GM19468 (cell line): Measurements from ENCODE around the gene ZNF892.
"Not testable (repeated sequence)": the region's sequence is repeated elsewhere in the genome, so short reads cannot be mapped to it uniquely, and the experiment has no call there.

ENCODE experiments used
- ATAC-seq: cut with Tn5 transposase; IDR thresholded peaks from one replicate; pipeline ENCODE4 v1.9.1; 2021; ENCODE audit warnings: mild to moderate bottlenecking, moderate library complexity, moderate number of reproducible peaks; ENCODE audit not compliant: unreplicated experiment; ENCODE audit errors: extremely low read depth

ZNF892 gene

GRCh38 chr2:95220449-95220848, 13.1 kb downstream of the ZNF892 start:
- ATAC-seq: no peak

DNA sequence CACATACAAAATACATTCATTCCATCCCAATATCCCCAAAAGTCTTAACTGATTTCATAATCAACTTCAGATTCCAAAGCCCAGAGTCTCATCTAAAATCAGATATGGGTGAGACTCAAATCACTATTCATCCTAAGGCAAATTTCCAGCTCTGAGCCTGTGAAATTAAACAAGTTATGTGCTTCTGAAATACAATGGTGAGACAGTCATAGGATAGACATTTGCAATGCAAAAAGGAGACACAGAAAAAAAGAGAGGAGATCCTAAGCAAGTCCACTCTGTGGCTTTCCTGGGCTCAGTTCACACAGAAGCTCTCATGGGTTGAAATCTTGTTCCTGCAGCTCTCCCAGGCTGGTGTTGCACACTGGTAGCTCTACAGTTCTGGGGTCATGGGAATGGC, 18.3 kb downstream of the ZNF892 start:
- no peak for ATAC-seq

- no peak for ATAC-seq
Observed at GRCh38 chr2:95231723-95232122, 24.4 kb downstream of the ZNF892 start.

GRCh38 chr2:95232232-95232631, 24.9 kb downstream of the ZNF892 start:
- no peak for ATAC-seq

GRCh38 chr2:95234286-95234785, 27.0 kb downstream of the ZNF892 start:
- ATAC-seq: no peak

GRCh38 chr2:95234816-95235215, 27.5 kb downstream of the ZNF892 start:
- ATAC-seq: no peak

GRCh38 chr2:95238131-95238530, 30.8 kb downstream of the ZNF892 start:
- no peak for ATAC-seq

DNA sequence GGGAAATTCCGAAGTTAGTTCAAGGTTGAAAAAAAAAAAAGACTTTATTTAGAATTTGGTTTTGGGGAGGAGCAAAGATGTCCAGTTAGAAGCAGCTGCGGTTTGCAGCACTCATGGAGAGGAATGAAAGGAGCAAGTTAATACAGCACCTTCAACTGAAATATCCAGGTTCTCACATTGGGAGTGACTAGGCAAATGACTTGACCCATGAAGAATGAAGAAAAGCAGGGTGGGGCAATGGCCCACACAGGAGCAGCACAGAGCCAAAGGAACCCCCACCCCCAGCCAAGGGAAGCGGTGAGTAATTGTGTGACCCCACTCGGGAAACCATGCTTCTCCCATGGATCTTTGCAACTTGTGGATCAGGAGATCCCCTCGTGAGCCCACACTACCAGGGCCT, 32.8 kb downstream of the ZNF892 start:
- no peak for ATAC-seq

- no peak for ATAC-seq
Observed at GRCh38 chr2:95240556-95240955, 33.2 kb downstream of the ZNF892 start.

DNA sequence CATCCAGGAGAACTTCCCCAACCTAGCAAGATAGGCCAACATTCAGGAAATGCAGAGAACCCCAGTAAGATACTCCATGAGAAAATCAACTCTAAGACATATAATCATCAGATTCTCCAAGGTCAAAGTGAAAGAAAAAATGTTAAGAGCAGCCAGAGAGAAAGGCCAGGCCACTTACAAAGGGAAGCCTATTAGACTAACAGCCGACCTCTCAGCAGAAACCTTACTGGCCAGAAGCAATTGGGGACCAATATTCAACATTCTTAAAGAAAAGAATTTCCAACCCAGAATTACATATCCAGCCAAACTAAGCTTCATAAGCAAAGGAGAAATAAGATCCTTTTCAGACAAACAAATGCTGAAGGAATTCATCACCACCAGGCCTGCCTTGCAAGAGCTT, 34.8 kb downstream of the ZNF892 start:
- ATAC-seq: not testable (repeated sequence)
